ENCODE results near the gene MYO1A. TPM values are rescaled to one million over a fixed set of nuclear protein-coding genes. Genes with fewer than 3 reads are reported as not detected.
"Not testable (repeated sequence)": the region's sequence is repeated elsewhere in the genome, so short reads cannot be mapped to it uniquely, and the experiment has no call there.

The MYO1A gene
- polyA plus RNA-seq, 3 donors = 0.11 to 0.47 (median 0.20) TPM

DNA sequence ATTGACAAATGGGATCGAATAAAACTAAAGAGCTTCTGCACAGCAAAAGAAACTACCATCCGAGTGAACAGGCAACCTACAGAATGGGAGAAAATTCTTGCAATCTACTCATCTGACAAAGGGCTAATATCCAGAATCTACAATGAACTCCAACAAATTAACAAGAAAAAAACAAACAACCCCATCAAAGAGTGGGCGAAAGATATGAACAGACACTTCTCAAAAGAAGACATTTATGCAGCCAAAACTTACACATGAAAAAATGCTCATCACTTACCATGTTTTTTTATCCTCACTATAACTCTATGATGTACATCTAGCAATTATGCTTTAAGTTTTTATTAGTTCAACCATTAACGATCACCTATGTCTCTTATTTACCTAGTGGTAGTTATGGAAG lies 4.0 kb upstream of the MYO1A start:
- not testable (repeated sequence) for DNase-seq (ENCODE audit: extremely low read depth in 1 of 11, low read depth in 9 of 11, low spot score in 4 of 11)

DNA sequence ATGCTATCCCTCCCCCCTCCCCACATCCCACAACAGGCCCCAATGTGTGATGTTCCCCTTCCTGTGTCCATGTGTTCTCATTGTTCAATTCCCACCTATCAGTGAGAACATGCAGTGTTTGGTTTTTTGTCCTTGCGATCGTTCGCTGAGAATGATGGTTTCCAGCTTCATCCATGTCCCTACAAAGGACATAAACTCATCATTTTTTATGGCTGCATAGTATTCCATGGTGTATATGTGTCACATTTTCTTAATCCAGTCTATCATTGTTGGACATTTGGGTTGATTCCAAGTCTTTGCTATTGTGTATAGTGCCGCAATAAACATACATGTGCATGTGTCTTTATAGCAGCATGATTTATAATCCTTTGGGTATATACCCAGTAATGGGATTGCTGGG lies 3.2 kb upstream of the MYO1A start:
- not testable (repeated sequence) for DNase-seq (ENCODE audit: extremely low read depth in 1 of 11, low read depth in 9 of 11, low spot score in 4 of 11)

DNA sequence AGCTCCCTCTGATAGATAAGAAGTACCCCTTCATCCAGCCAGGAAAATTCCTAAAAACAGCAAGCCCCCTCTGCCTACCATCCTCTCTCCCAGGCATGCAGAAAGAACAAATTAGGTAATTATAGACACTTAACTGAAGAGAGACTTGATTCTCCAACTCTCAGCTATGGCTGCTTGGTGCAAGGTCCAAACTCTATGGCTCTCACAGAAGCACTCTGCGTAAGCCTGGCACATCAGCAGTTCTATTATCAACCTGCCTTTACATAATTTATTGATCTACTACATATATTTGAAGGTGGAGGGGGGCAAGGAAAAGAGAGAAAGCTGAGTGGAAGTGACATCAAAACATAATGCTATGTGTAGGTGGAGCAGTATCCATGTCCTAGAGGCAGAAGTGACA lies 1.1 kb upstream of the MYO1A start:
- no peak for DNase-seq (ENCODE audit: extremely low read depth in 1 of 11, low read depth in 9 of 11, low spot score in 4 of 11)

DNA sequence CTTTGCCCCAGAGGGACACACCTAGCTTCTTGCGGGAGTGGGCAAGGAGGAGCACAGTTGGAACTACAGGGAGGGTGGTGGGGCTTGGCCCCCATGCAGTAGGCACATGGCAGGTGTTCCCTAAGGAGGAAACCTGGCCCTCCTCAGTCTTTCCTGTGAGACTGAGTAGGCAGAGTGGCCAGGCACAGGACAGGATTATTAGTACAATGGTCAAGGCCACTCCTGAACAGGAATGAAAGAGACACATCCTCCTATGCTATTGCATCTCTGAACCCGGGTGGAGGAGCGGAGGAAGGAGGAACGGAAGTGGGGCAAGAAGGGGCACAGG lies 846 bp downstream of the MYO1A start:
- DNase-seq (ENCODE audit: extremely low read depth in 1 of 11, low read depth in 9 of 11, low spot score in 4 of 11) = no peak

DNA sequence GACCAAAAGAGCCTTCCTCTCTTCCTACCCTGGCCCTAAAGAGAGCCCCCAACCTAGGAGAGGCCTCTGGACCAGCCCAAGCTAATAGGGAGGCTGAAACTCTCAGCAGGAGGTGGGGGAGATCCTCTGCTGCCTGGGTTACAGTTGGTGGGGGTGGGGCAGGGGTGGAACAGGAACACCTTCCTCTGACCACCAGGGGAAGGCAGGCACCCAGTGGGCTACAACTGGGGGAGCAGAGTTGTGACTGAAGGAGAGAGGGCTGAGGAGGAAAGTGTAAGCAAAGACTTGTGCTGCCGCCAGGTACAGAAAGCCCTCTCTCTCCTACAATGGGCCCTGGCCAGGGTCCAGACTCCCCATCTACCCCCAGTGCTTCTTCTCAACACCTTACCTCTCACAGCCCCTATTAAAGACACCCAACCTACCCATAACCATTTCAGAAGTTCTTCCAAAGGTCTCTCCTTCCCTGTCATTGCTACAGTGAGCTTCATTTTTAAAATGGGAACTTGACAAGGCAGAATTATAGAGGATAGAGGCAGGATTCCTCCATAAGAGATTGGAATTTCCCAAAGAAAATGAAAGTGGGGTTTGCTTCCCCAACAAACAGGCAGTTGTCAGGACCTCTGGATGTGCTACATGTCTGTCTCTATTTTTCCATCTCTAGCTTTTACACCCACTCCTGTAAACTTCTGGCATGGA lies 1.4 kb downstream of the MYO1A start:
- DNase-seq (ENCODE audit: extremely low read depth in 1 of 11, low read depth in 9 of 11, low spot score in 4 of 11) = no peak

GRCh38 chr12:57047981-57048380 lies 1.9 kb downstream of the MYO1A start:
- no peak for DNase-seq (ENCODE audit: extremely low read depth in 1 of 11, low read depth in 9 of 11, low spot score in 4 of 11)

DNA sequence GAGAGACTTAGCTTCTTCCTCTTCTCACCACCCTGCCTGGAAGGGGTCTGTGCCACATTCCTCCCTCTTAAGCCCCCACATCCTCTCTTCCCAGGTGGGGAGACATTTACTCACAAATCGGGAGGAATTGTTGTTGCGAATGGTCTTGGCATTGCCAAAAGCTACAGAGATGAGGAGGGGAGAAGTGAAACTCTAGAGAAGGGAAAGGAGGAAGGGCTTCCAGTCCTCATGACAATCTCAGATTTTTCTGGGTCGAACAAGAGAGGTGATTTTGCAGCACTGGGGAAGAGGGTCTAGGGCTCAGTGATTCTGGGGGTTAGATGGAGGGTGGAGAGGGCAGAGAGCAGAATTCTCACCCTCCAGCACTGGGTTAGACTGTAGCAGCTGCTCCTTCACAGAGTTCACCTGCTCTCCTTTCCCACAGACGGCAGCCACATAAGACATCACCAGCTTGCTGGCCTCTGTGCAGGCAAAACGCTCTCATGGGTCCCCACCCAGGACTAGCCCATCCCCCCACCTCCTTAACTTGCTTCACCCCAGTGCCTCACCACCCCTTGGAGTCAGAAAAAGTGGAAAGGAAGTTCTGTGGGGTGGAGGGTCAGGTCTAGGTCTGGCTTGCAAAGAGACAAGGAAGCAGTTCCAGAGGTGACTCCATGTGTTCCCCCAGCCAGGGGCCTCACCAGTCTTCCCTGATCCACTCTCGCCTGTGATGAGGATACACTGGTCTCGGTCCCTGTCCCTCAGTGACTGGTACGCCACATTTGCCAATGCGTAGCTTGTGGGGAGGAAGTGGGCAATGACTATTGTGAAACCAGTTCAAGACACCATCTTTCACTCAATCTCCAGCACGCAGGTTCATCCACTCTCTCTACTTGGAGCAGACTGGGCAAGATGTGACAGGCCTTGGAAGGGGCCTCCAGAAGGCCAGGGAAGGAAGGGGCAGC lies 2.7 kb downstream of the MYO1A start:
- DNase-seq (ENCODE audit: extremely low read depth in 1 of 11, low read depth in 9 of 11, low spot score in 4 of 11) = no peak

- DNase-seq (ENCODE audit: extremely low read depth in 1 of 11, low read depth in 9 of 11, low spot score in 4 of 11) = no peak
These were observed 3.7 kb downstream of the MYO1A start for GRCh38 chr12:57046086-57046791.

DNA sequence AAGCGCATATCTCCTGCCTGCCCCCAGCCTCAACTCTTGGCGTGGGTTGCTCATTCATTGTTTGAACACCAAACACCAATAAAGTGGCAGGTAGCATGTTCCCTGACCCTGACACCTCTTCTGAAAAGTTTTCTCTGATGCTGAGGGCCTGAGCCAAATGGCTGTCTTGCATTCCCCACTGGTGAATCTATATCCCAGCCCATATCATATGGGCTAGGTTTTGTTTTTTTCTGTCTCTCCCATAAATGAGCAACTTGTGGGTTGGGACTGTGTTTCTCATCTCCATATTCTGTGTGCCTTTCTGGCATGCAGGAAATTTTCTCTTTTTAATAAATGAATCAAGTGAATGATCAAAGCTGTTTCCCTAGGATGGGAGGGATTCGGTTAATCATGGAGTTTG lies 5.0 kb downstream of the MYO1A start:
- DNase-seq (ENCODE audit: extremely low read depth in 1 of 11, low read depth in 9 of 11, low spot score in 4 of 11) = no peak

DNA sequence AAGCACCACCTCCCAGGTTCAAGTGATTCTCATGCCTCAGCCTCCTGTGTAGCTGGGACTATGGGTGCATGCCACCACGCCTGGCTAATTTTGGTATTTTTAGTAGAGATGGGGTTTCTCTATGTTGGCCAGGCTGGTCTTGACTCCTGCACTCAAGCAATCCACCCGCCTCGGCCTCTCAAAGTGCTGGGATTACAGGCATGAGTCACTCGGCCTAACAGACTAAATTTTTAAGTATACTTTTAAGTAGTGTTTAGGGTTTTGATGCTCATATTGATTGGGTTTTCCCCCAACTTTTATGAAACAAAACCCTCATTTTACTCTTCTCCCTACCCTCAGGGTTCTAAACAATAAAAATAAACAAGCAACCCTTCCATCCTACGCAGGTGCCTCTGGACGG lies 5.5 kb downstream of the MYO1A start:
- DNase-seq (ENCODE audit: extremely low read depth in 1 of 11, low read depth in 9 of 11, low spot score in 4 of 11) = no peak

DNA sequence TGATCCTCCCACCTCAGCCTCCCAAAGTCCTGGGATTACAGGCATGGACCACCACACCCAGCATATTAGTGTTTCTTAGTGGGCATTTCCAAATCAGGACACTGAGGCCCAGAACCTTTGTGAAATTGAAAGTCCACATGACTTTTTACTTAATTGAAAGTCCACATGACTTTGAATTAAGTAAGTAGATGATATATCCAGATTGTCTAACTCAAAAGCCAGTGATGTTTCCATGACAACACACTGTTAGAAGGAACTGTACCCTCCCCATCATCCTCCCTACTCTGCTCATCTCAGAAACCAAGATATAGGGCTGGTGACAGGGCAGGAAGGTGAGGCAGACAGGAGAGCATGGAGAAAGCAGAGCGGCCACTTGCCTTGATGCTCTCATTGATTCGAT lies 7.2 kb downstream of the MYO1A start:
- DNase-seq (ENCODE audit: extremely low read depth in 1 of 11, low read depth in 9 of 11, low spot score in 4 of 11) = no peak

GRCh38 chr12:57040750-57041149 lies 9.2 kb downstream of the MYO1A start:
- no peak for DNase-seq (ENCODE audit: extremely low read depth in 1 of 11, low read depth in 9 of 11, low spot score in 4 of 11)

DNA sequence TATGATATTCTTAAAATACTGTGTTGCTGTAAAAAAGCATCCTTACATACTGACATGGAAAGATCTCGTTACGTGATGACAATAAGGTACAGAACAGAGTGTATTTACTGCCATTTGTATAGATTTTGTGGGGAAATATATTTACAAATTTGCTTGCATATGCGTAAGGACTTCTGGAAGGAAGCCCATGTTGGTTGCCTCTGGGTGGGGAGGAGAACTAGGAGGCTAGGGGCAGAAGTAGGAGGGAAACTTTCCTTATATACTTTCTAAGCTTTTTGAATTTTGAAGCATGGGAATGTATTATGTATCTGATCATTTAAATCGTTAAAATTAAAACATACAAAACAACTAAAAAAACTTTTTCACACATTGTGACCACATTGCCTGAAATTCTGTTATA lies 9.7 kb downstream of the MYO1A start:
- no peak for DNase-seq (ENCODE audit: extremely low read depth in 1 of 11, low read depth in 9 of 11, low spot score in 4 of 11)

DNA sequence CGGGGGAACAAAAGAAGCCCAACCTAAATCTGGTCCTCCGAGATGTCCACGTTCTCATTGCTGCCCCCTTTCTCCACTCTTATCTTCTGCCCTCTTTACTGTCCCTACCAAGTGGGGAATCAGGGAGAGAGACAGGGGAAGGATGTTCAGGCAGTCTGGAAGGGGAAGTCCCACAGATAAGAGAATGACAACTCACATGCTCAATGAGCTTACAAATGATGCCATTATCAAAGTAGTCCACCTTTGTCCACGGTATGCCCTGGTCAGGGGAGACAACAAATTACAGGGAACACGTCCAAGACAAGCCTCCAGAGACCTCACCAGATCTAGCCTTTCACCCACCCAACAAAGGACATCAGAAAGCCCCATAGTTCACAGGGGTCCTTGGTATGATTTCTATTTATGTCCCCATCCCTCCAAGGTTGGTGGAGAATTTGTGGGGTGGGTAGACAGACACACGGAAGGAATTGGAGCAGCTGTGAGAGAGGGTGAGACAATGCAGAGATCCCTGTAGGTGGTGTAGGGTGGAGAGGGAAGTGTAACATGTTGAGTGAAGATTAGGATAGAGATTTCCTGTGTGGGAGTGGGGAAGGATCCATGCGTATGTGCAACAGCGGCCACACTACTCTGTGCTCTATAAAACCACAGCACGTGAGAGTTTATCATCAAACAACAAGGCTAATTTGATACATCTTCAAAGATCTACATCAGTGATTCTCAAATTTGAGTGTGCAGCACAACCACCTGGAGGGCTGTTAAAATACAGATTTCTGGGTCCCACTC lies 10.7 kb downstream of the MYO1A start:
- no peak for DNase-seq (ENCODE audit: extremely low read depth in 1 of 11, low read depth in 9 of 11, low spot score in 4 of 11)

- no peak for DNase-seq (ENCODE audit: extremely low read depth in 1 of 11, low read depth in 9 of 11, low spot score in 4 of 11)
These were observed 12.7 kb downstream of the MYO1A start for GRCh38 chr12:57037264-57037663.

- DNase-seq (ENCODE audit: extremely low read depth in 1 of 11, low read depth in 9 of 11, low spot score in 4 of 11) = no peak
These were observed 16.5 kb downstream of the MYO1A start for GRCh38 chr12:57033431-57033830.

DNA sequence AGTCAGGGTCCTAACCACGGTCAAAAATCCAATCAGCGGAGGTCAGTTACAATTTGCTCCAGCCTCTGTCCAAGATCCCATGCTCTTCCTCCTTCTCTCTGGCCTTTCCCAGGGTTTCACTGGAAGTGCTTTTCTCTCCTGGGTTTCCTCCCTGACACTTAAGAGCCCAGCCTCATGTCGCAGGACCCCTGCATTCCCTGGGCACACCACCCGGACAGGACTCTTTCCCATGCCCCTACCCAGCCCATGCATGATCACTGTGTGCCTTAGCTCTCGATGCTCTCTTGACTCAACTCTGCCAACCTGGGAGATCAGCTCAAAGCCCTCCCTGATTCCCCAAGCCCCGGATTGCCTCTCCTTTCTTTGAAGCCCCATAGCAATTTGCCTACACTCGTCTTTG lies 18.1 kb downstream of the MYO1A start:
- DNase-seq (ENCODE audit: extremely low read depth in 1 of 11, low read depth in 9 of 11, low spot score in 4 of 11) = no peak

GRCh38 chr12:57031138-57031725 lies 18.7 kb downstream of the MYO1A start:
- DNase-seq (ENCODE audit: extremely low read depth in 1 of 11, low read depth in 9 of 11, low spot score in 4 of 11) = no peak

DNA sequence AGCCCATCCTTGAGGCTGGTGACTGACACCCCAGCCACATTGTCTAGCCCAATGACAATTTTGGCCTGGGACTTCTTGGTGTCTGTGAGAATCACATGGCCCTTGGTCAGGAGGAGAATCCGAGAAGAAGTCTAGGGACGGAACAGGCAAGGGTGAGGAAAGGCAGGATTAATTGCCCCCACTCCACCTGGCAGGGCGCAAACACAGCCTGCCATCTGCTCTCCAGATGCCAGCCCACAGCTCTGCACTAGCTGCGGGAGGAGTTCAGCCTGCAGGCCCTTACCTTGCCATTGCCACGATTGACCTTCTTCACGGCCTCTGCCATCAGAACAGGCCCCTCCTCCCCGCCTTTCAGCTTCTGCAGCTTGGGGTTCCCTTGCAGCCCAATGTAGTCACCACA lies 20.5 kb downstream of the MYO1A start:
- no peak for DNase-seq (ENCODE audit: extremely low read depth in 1 of 11, low read depth in 9 of 11, low spot score in 4 of 11)
